GM19351 (cell line): Measurements from ENCODE around the gene POLR2J3.
A peak's percentile ranks its signal among the peaks of the same experiment; 100 is the strongest.
"Not testable (repeated sequence)": the region's sequence is repeated elsewhere in the genome, so short reads cannot be mapped to it uniquely, and the experiment has no call there.

Experiments used
- ATAC-seq: cut with Tn5 transposase; IDR thresholded peaks from one replicate; pipeline ENCODE4 v1.9.1; 2021; ENCODE audit warnings: mild to moderate bottlenecking, moderate library complexity; ENCODE audit not compliant: unreplicated experiment

The POLR2J3 gene

DNA sequence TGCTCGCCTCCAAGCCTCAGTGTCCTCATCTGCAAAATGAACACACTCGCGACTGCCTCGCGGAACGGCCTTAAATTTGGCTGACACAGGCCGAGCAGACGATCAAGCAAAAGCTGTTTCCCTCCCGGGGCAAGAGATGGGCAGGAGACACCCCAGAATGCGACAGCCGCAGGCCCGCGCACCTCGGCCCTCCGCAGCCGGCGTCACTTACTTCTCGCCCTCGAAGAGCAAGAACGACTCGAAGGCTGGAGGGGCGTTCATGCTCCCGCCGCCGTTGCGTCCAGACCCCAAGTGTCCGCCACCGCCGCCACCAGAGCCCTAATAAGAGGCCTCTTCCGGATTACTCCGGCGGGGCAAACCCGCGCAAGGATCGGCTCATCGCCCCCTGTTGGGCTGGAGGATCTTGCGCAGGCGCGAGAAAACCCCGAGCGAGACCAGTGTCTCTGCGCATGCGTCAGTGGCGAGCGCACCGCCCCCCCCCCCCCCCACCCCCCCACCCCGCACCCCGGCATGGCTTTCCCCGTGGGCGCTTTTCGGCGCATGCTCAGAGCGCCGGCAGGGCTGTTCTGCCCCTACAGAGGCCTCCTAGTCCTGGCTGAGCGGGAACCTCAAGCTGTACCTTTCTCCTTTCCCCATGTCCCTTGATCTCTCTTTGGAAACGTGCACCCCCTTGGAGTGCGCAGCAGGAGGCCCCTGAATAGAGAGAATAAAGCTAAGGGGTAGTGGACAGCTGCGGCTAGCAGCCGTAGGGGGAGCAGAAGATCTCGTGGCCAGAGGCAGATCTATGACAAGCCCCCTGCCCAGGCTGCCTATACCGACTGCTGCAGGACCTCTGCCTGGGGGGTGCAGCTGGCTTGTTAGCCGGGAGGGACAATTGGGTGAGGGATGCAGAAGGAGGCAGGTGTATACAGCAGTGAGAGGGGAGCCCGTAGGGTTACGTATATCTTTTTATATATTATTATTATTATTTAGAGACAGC, at the start of gene POLR2J3:
Gene POLR2J3, minus strand, starts transcription at position 323 of the 979 bp plus-strand sequence. Its CDS starts 62 bp downstream, at position 261.
- peak; percentile 93 for ATAC-seq

GRCh38 chr7:102618122-102618521, 45.7 kb upstream of the POLR2J3 start:
- not testable (repeated sequence) for ATAC-seq

DNA sequence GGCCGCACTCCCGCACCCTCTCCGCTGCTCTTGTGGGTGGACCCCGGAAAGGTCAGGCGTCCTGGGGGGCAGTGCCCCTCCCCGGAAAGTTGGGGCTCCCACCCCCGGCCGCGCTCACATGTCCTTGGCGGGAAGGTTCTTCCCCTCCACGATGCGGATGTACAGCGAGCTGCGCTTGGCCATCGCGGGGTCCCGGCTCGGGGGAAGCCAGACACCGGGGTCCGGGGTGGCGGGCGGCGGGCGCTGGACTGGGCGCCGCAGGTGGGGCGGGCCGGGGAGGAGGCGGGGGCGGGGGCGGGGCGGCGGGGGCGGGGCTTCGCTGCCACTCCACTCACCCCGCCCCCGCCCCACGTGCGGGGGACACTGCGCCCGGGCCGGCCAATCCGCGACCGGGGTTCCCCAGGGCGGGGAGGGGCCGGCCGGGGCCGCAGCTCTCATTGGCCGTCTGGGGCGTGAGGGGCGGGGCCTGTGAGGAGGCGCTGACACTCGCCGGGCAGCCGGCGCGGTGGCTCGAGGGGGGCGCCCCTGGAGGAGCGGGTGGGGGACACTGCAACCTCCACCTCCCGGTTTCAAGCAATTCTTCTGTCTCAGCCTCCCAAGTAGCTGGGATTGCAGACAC, 44.2 kb upstream of the POLR2J3 start, which contains the start of gene RASA4:
Gene RASA4, minus strand, starts transcription at position 250 of the 619 bp plus-strand sequence. Its CDS starts 67 bp downstream, at position 183.
- ATAC-seq = peak; percentile 66

DNA sequence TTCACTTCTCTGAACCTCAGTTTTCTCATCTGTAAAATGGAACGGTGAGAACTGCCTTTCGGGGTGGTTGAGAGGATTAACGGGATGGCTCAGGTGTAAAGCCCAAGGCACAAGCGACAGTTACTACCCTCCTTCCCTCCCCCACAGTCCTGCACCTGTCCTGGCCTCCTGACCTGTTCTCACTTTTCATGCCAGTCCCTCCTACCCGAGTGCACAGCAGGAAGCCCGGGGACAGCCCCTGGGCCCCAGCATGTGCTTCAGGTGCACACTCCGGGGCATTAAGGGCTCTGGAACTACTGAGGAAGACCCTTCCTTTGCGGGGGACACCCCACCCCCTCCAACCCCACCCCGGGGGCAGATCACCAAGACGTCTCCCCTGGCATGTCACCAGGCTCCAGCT, 43.5 kb upstream of the POLR2J3 start:
- not testable (repeated sequence) for ATAC-seq

DNA sequence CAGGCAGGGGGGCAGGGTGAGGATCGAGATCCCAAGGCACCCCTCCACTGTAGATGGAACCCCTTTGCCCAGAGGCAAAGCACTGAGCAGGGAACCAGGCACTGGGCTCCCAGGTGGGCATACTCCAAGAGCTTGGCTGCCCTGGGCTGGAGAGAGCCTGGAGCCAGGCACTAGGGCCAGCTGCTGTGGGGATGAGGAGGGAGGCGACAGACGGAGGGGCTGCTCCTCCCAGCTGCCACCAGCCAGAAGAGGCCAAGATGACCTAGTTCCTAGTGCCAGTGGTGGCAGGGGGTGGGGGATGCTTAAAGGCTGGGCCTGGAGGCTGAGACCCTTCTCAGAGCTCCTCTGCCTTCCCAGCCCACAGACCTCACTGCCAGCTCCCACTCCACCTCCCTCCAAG, 42.5 kb upstream of the POLR2J3 start:
- ATAC-seq = not testable (repeated sequence)

DNA sequence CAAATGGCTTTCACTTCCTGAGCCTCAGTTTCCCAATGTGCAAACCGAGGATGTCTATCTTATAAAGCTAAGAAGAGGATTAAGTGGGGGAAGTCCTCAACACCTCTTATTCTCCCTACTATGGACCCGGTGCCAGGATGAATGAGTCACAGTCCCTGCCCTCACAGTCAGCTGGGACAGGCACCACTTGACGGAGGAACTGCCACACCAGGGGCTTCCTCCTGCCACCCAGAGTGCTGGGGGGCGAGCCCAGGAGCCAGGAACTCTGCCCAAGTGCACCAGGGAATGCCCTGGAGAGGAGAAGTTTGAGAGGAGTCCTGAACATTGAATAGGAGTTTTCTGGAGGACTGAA, 41.9 kb upstream of the POLR2J3 start:
- peak; percentile 13 for ATAC-seq

DNA sequence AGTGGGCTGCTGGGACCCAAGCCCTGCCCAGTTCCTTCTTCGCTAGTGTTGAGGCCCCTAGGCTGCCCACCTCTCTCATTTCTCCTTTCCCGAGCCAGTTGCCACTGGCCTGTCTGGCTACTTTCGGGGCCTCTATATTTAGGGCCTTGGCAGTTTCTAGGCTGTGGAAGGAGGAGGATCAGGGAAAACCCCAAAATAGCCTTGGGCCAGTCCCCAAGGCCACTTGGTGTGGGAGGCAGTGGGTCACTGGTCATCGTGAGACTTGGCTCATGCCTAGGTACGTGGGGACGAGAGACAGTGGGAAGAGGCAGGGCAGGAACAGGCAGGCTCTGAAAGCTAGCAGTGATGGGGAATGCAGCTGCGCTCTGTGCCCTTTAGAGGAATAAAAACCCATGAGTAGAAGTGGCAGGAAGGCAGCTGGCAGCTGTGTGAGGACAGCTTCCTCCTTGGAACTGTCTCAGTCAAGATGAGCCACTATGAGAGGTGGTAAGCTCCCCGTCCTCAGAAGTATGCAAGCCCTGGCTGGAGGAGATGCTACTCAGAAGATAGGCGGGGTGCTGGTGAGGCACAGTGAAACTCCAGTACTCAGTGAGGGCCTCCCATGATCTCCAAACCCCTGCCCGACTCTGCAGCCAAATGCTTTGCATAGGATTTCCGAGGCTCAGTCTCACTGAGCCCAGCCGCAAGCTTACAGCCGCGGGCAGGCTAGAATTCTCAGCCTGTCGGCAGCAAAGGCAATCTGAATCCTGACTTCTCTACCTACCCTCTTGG, 41.4 kb upstream of the POLR2J3 start:
- ATAC-seq = peak; percentile 66

DNA sequence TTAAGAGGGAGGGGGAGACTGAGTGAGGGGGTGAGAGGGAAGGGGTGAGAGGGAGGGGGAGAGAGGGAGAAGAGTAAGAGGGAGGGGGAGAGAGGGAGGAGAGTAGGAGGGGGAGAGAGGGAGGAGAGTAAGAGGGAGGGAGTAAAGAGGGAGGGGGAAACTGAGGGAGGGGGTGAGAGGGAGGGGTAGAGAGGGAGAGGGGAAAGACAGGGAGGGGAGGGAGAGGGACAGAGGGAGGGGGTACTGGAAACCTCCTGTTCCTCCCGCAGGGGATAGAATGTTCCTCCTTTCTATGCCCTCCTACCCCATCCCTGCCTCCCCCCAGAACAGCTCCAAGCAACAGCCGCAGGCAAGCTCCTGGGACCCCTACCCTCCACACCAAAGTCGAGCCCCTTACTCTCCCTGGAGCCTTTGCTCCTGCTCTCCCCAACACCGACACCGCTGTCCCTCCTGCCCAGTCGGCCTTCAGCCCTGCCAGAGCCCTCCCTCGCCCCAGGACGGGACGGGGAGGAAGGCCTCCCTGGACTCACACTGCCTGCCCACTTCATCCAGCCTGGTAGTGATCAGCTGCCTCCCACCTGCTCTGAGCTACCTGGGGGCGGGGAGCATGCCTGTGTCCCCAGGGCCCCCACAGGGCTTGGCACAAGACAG, 39.4 kb upstream of the POLR2J3 start:
- not testable (repeated sequence) for ATAC-seq

- ATAC-seq = peak; percentile 38
Observed at GRCh38 chr7:102611013-102611674, 38.8 kb upstream of the POLR2J3 start.

- not testable (repeated sequence) for ATAC-seq
Observed at GRCh38 chr7:102610441-102610840, 38.1 kb upstream of the POLR2J3 start.

- ATAC-seq = not testable (repeated sequence)
Observed at GRCh38 chr7:102609734-102610133, 37.4 kb upstream of the POLR2J3 start.

GRCh38 chr7:102606848-102607247, 34.5 kb upstream of the POLR2J3 start:
- not testable (repeated sequence) for ATAC-seq

- not testable (repeated sequence) for ATAC-seq
Observed at GRCh38 chr7:102604431-102605145, 32.2 kb upstream of the POLR2J3 start.

DNA sequence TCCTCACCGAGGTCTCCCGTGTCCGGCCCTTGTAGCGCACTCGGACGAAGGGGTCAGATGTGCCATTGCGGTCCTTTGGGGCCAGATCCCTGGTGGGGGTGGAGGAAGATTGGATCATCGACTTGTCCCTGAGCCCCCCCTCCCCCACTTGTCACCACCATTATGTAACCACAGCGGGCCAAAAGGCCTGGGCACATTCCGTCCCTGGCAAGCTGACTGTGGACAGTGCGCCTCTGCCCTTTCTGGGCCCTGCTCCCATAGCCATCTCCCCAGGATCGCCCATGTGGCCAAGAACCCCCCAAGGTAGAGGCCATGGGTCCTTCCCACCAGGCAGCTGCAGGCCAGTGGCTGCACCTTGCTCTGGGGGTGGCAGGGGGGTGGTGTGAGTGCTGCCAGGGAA, 29.9 kb upstream of the POLR2J3 start:
- not testable (repeated sequence) for ATAC-seq

GRCh38 chr7:102599699-102600098, 27.3 kb upstream of the POLR2J3 start:
- ATAC-seq = not testable (repeated sequence)

- not testable (repeated sequence) for ATAC-seq
Observed at GRCh38 chr7:102596036-102596435, 23.7 kb upstream of the POLR2J3 start.

- ATAC-seq = peak; percentile 59
Observed at GRCh38 chr7:102593637-102594334, 21.4 kb upstream of the POLR2J3 start.

GRCh38 chr7:102592477-102593019, 20.2 kb upstream of the POLR2J3 start:
- ATAC-seq = peak; percentile 58
